ENCODE measurements around the gene TAS1R1. TPM values are rescaled to one million over a fixed set of nuclear protein-coding genes. Genes with fewer than 3 reads are reported as not detected.

Gene TAS1R1
- total and polyA plus RNA-seq, 9 of the 15 experiments (the other 6 are each of a cell fraction or from before 2014, with no cell fraction given), result 0.06 TPM; not detected in 8

DNA sequence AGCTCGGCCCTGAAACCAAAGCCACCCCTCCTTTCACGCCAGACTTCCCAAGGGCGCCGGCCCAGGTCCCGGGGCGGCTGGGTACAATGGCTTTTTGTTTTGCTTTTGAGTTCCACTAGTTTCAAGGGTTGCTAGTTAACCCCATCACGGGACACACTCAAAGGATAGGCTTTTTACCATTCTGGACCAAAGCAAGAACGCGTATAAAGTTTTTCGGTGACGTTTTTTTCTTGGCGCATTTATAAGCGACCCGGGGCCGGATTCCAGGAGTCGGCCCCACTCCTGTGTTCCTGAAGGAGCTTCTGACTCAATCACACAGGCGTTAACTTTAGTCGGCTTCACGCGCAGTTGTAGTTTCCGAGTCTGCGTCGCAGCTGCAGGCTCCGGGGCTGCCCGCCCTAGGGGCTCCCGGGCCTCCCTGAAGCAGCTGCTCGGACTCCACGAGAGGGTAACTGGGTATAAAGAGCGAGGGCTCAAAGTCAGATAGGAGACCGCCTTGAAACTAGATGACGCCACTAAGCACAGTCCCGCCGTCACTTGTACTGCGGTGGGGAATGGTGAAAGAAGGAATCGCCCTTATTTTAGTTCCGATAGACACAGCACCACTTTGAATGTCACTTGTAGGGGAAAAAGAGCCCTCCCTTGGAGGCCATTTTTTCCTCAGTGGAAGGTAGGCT lies 48.3 kb downstream of the TAS1R1 start:
- POLR2A ChIA-PET, result interaction anchor here (0.6 to 10.7 kb wide), 14 partner anchors 8 to 718 kb away, joined by 3 to 221 read pairs (median 6); partner anchors contain the start of genes PHF13, THAP3 and ZBTB48
- peaks cover 32 to 53% of the 10 kb centered on the region in 2 experiments for H3K4me1 ChIP-seq (replicated peaks in 1 of 2; ENCODE audit: control insufficient read depth in 2 of 2, insufficient read depth in 2 of 2, low read length in 2 of 2)
- peak overlapping the region; percentile 99 for H3K27ac ChIP-seq (ENCODE audit: extremely low read depth, low read depth, low read length)
- peaks cover 14% of the 10 kb centered on the region for H3K9me1 ChIP-seq (ENCODE audit: control insufficient read depth, insufficient read depth, low read length)
- peaks cover 29% of the 10 kb centered on the region for H4K20me1 ChIP-seq (replicated peaks; ENCODE audit: control insufficient read depth, insufficient read depth, low read length)
- peaks cover 22% of the 10 kb centered on the region; the same call in 2 of the 3 replicates for H3K36me3 ChIP-seq (ENCODE audit: control insufficient read depth, insufficient read depth, low read length)
- CTCF ChIA-PET (ENCODE audit: low intra/inter-chr PET ratio), result no interaction called here
- H3K9ac ChIP-seq (ENCODE audit: insufficient read depth in 1 of 2, low read depth in 2 of 2, low read length in 2 of 2), result peak overlapping the region; percentile 95 to 96
- FAIRE-seq (peak; percentile 70), ATAC-seq (peak; percentile 26), DNase-seq (ENCODE audit: extremely low read depth in 1 of 4, low spot score in 3 of 4) (peak in 2 of 4 experiments; percentile 63 to 80)
- no peaks in the 10 kb centered on the region for H3K27me3 ChIP-seq (ENCODE audit: control insufficient read depth in 2 of 2, insufficient read depth in 2 of 2, low read length in 2 of 2)
- no peaks in the 10 kb centered on the region for H3K9me3 ChIP-seq (replicated peaks; ENCODE audit: control insufficient read depth, insufficient read depth, low read depth, low read length)
- H3K4me2 ChIP-seq (ENCODE audit: insufficient read depth, low read length), result peak overlapping the region; percentile 75
- intact Hi-C loops (cut with micrococcal nuclease) (no loop called here), in situ Hi-C loops (cut with MboI) (no loop called here)
- peak overlapping the region; percentile 89 for H3K4me3 ChIP-seq
- peak overlapping the region; percentile 100 for H2AFZ ChIP-seq (ENCODE audit: low read depth, low read length)
- H3K79me2 ChIP-seq (ENCODE audit: control insufficient read depth, insufficient read depth, low read length), result peaks cover 41% of the 10 kb centered on the region
- WGBS (ENCODE audit: insufficient coverage, low coverage, missing lambda C conversion rate), result 1% methylated on average over 36 of the region's 36 CpGs
- TSS peak; percentile 90 for BruUV-seq (replicated peaks)
- TF ChIP-seq MTA1 (IDR thresholded peaks at IDR 0.05; ENCODE audit: borderline replicate concordance) (0 out of 2 replicates have a peak, but pooled peaks have one; percentile 18), CREM (IDR thresholded peaks at IDR 0.05; ENCODE audit: low read depth) (peak; percentile 44; the same call in 1 of the 2 replicates), UBTF (IDR thresholded peaks at IDR 0.05; ENCODE audit: borderline replicate concordance in 1 of 2, low read depth in 2 of 2, low read length in 2 of 2) (peak in 1 of 2 experiments; percentile 83; a peak in 2 of 4 replicates), ZNF143 (CRISPR knock-in tag; IDR thresholded peaks at IDR 0.05) (0 out of 2 replicates have a peak, but pooled peaks have one; percentile 5), TEAD2 (tag; IDR thresholded peaks at IDR 0.05) (0 out of 2 replicates have a peak, but pooled peaks have one; percentile 35), ATF7 (IDR thresholded peaks at IDR 0.05) (peak; percentile 64; the same call in 1 of the 2 replicates), POLR2G (IDR thresholded peaks at IDR 0.05; ENCODE audit: low read depth, low read length) (peak; percentile 60; the same call in 1 of the 2 replicates)
- TF ChIP-seq, protein P1, sequence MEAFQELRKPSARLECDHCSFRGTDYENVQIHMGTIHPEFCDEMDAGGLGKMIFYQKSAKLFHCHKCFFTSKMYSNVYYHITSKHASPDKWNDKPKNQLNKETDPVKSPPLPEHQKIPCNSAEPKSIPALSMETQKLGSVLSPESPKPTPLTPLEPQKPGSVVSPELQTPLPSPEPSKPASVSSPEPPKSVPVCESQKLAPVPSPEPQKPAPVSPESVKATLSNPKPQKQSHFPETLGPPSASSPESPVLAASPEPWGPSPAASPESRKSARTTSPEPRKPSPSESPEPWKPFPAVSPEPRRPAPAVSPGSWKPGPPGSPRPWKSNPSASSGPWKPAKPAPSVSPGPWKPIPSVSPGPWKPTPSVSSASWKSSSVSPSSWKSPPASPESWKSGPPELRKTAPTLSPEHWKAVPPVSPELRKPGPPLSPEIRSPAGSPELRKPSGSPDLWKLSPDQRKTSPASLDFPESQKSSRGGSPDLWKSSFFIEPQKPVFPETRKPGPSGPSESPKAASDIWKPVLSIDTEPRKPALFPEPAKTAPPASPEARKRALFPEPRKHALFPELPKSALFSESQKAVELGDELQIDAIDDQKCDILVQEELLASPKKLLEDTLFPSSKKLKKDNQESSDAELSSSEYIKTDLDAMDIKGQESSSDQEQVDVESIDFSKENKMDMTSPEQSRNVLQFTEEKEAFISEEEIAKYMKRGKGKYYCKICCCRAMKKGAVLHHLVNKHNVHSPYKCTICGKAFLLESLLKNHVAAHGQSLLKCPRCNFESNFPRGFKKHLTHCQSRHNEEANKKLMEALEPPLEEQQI (IDR thresholded peaks at IDR 0.05), result no peak
- TF ChIP-seq, protein P2, sequence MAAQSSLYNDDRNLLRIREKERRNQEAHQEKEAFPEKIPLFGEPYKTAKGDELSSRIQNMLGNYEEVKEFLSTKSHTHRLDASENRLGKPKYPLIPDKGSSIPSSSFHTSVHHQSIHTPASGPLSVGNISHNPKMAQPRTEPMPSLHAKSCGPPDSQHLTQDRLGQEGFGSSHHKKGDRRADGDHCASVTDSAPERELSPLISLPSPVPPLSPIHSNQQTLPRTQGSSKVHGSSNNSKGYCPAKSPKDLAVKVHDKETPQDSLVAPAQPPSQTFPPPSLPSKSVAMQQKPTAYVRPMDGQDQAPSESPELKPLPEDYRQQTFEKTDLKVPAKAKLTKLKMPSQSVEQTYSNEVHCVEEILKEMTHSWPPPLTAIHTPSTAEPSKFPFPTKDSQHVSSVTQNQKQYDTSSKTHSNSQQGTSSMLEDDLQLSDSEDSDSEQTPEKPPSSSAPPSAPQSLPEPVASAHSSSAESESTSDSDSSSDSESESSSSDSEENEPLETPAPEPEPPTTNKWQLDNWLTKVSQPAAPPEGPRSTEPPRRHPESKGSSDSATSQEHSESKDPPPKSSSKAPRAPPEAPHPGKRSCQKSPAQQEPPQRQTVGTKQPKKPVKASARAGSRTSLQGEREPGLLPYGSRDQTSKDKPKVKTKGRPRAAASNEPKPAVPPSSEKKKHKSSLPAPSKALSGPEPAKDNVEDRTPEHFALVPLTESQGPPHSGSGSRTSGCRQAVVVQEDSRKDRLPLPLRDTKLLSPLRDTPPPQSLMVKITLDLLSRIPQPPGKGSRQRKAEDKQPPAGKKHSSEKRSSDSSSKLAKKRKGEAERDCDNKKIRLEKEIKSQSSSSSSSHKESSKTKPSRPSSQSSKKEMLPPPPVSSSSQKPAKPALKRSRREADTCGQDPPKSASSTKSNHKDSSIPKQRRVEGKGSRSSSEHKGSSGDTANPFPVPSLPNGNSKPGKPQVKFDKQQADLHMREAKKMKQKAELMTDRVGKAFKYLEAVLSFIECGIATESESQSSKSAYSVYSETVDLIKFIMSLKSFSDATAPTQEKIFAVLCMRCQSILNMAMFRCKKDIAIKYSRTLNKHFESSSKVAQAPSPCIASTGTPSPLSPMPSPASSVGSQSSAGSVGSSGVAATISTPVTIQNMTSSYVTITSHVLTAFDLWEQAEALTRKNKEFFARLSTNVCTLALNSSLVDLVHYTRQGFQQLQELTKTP (IDR thresholded peaks at IDR 0.05; ENCODE audit: low read depth in 1 of 2, partially characterized antibody in 2 of 2), result peak in 1 of 2 experiments; percentile 42
- TF ChIP-seq, protein P3, sequence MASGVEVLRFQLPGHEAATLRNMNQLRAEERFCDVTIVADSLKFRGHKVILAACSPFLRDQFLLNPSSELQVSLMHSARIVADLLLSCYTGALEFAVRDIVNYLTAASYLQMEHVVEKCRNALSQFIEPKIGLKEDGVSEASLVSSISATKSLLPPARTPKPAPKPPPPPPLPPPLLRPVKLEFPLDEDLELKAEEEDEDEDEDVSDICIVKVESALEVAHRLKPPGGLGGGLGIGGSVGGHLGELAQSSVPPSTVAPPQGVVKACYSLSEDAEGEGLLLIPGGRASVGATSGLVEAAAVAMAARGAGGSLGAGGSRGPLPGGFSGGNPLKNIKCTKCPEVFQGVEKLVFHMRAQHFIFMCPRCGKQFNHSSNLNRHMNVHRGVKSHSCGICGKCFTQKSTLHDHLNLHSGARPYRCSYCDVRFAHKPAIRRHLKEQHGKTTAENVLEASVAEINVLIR (CRISPR knock-in tag; IDR thresholded peaks at IDR 0.05), result 0 out of 2 replicates have a peak, but pooled peaks have one; percentile 26
